DOHH2 (cell line): ENCODE measurements around the gene RTTN.

ENCODE experiments used
- H3F3A ChIP-seq: fragments of 200-600 bp; sonication (generic), shearing (Covaris generic); 2 replicates; pipeline ENCODE4 v1.6.0; 2016; ENCODE audit warnings: antibody characterized with exemption, mild to moderate bottlenecking; ENCODE audit not compliant: control insufficient read depth, insufficient read depth
- H3K27ac ChIP-seq: fragments of 200-600 bp; sonication (generic); 2 replicates; pipeline ENCODE4 v1.5.1; 2014; ENCODE audit warnings: low read depth, mild to moderate bottlenecking, low read length, moderate library complexity
- H3K27me3 ChIP-seq: fragments of 200-600 bp; sonication (generic); 2 replicates; pipeline ENCODE4 v1.6.1; 2014; ENCODE audit warnings: mild to moderate bottlenecking, low read length, mixed read lengths; ENCODE audit not compliant: control insufficient read depth
- H3K36me3 ChIP-seq: fragments of 200-600 bp; sonication (generic); 2 replicates; pipeline ENCODE4 v1.6.1; 2014; ENCODE audit warnings: mild to moderate bottlenecking, low read length, moderate library complexity, mixed read lengths; ENCODE audit not compliant: control insufficient read depth
- H3K4me1 ChIP-seq: fragments of 200-600 bp; sonication (generic); 2 replicates; pipeline ENCODE4 v1.6.1; 2014; ENCODE audit warnings: mild to moderate bottlenecking, low read length, mixed read lengths; ENCODE audit not compliant: control insufficient read depth
- H3K4me2 ChIP-seq: fragments of 200-600 bp; sonication (generic); 2 replicates; pipeline ENCODE4 v1.6.0; 2014; ENCODE audit warnings: mild to moderate bottlenecking, low read length, moderate library complexity
- H3K4me3 ChIP-seq: fragments of 200-600 bp; sonication (generic); 2 replicates; pipeline ENCODE4 v1.5.1; 2014; ENCODE audit warnings: mild to moderate bottlenecking, low read length, mixed read lengths
- H3K79me2 ChIP-seq: fragments of 200-600 bp; sonication (generic); 2 replicates; pipeline ENCODE4 v1.6.1; 2014; ENCODE audit warnings: mild to moderate bottlenecking, low read length, mixed read lengths; ENCODE audit not compliant: control insufficient read depth
- H3K9me2 ChIP-seq: fragments of 200-600 bp; sonication (generic); replicated peaks from 2 replicates; pipeline ENCODE4 v1.6.1; 2014; ENCODE audit warnings: mild to moderate bottlenecking, low read length, mixed read lengths; ENCODE audit not compliant: control insufficient read depth
- H3K9me3 ChIP-seq: fragments of 200-600 bp; sonication (generic); 2 replicates; pipeline ENCODE4 v1.6.1; 2014; ENCODE audit warnings: antibody characterized with exemption, low read length, mixed read lengths; ENCODE audit not compliant: control insufficient read depth, insufficient read depth
- H4K20me1 ChIP-seq: fragments of 200-600 bp; sonication (generic); 2 replicates; pipeline ENCODE4 v1.6.0; 2014; ENCODE audit warnings: low read depth, mild to moderate bottlenecking, antibody characterized with exemption, low read length, moderate library complexity; ENCODE audit not compliant: control insufficient read depth, insufficient read depth
- CTCF ChIP-seq: fragments of 200-600 bp; sonication (generic); IDR thresholded peaks from one replicate; pipeline ENCODE4 v1.5.1; 2014; ENCODE audit warnings: antibody characterized with exemption, mild to moderate bottlenecking, low read depth, low read length; ENCODE audit not compliant: poor library complexity, severe bottlenecking
- EZH2phosphoT487 ChIP-seq: fragments of 200-600 bp; sonication (generic); IDR thresholded peaks from 2 replicates; pipeline ENCODE4 v1.6.1; 2017; ENCODE audit warnings: borderline replicate concordance, mild to moderate bottlenecking, antibody characterized with exemption, low read length, moderate library complexity, mixed read lengths

The RTTN gene

DNA sequence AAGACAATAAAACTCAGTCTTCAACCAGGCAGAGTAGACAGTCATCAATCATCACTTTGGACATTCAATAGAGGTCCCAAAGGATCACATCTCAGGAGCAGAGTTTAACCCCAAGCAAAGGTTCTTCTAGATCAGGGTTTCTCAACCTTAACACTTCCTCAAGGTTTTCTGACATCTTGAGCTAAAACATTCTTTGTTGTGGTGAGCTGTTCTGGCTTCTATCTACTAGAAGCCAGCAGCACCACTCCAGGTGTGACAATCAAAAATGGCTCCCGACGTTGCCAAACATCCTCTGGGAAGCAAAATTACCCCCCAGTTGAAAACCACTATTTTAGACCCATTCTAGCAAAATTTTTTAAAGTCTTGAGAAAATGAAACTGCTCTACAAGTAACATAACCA, 22.0 kb downstream of the RTTN start:
- H3K9me3 ChIP-seq = no peaks in the 10 kb centered on the region
- no peak overlapping the region for H3K4me3 ChIP-seq
- no peak overlapping the region for H3K27ac ChIP-seq
- H3K9me2 ChIP-seq = no peaks in the 10 kb centered on the region
- no peaks in the 10 kb centered on the region for H4K20me1 ChIP-seq
- no peak for TF ChIP-seq CTCF
- no peak for TF ChIP-seq EZH2phosphoT487
- peaks cover 3% of the 10 kb centered on the region; the same call in 1 of the 2 replicates for H3K79me2 ChIP-seq
- no peaks in the 10 kb centered on the region for H3K4me1 ChIP-seq
- H3F3A ChIP-seq = no peaks in the 10 kb centered on the region
- H3K27me3 ChIP-seq = no peaks in the 10 kb centered on the region
- no peak overlapping the region for H3K4me2 ChIP-seq
- peaks cover 61% of the 10 kb centered on the region for H3K36me3 ChIP-seq

DNA sequence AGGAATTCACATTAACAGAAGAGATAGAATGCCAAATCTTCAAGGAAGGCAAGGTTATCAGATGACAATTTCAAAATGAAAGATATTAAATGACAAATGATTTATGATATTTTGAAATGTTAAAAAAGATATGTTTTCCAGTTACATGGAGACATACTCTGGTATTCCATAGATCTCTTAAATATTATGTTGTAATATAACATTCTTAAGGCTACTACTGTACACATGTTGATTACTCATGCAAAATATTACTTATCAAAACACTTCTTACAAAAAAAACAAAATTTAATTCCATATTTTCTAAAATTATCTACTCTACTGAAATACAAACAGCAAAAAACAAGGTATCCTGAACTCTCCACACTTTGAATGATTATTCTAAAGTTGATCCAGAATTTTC, 22.9 kb downstream of the RTTN start:
- H3K4me2 ChIP-seq = no peak overlapping the region
- no peak overlapping the region for H3K27ac ChIP-seq
- no peaks in the 10 kb centered on the region for H3K27me3 ChIP-seq
- no peaks in the 10 kb centered on the region for H4K20me1 ChIP-seq
- no peak for TF ChIP-seq EZH2phosphoT487
- no peak for TF ChIP-seq CTCF
- no peaks in the 10 kb centered on the region for H3K4me1 ChIP-seq
- no peaks in the 10 kb centered on the region for H3K9me2 ChIP-seq
- no peaks in the 10 kb centered on the region for H3K9me3 ChIP-seq
- peaks cover 60% of the 10 kb centered on the region for H3K36me3 ChIP-seq
- peaks cover 3% of the 10 kb centered on the region; the same call in 1 of the 2 replicates for H3K79me2 ChIP-seq
- no peak overlapping the region for H3K4me3 ChIP-seq
- no peaks in the 10 kb centered on the region for H3F3A ChIP-seq

GRCh38 chr18:70181725-70182124, 23.8 kb downstream of the RTTN start:
- Histone ChIP-seq H3K4me3 (no peak overlapping the region), H3K4me2 (no peak overlapping the region), H3F3A (no peaks in the 10 kb centered on the region), H3K79me2 (peaks cover 3% of the 10 kb centered on the region; the same call in 1 of the 2 replicates), H3K27ac (no peak overlapping the region), H3K4me1 (no peaks in the 10 kb centered on the region), H3K9me3 (no peaks in the 10 kb centered on the region), H3K36me3 (peaks cover 52% of the 10 kb centered on the region), H4K20me1 (no peaks in the 10 kb centered on the region), H3K9me2 (no peaks in the 10 kb centered on the region), H3K27me3 (no peaks in the 10 kb centered on the region)
- TF ChIP-seq EZH2phosphoT487 (no peak), CTCF (no peak)

DNA sequence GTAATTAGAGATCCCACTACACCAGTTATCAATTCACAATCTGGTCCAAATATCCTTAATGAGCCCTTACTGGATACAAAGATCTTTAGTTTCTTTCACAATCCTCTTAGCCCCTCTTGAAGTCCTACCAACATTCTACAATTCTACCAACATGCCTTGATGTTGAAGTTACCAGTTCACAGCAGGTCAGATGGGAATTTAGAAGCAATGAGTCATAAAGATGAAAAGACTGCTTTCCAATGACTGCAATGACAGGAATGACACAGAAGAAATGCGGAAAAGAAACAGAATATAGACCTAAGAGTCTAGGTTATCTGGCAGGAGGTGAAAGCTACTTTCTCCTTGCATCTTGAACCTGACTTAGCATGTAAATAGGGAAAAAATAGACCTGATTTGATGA, 24.5 kb downstream of the RTTN start:
- Histone ChIP-seq H3K27ac (no peak overlapping the region), H3K36me3 (peaks cover 51% of the 10 kb centered on the region), H3K9me3 (no peaks in the 10 kb centered on the region), H3K4me2 (no peak overlapping the region), H3K4me3 (no peak overlapping the region), H3K27me3 (no peaks in the 10 kb centered on the region), H3K79me2 (peaks cover under 1% of the 10 kb centered on the region; the same call in 1 of the 2 replicates), H4K20me1 (no peaks in the 10 kb centered on the region), H3K4me1 (no peaks in the 10 kb centered on the region), H3F3A (no peaks in the 10 kb centered on the region), H3K9me2 (no peaks in the 10 kb centered on the region)
- TF ChIP-seq CTCF (no peak), EZH2phosphoT487 (no peak)
